ENCODE measurements around the gene NCKAP1. TPM values are rescaled to one million over a fixed set of nuclear protein-coding genes. Genes with fewer than 3 reads are reported as not detected.
A peak's percentile ranks its signal among the peaks of the same experiment; 100 is the strongest.
"Not testable (repeated sequence)": the region's sequence is repeated elsewhere in the genome, so short reads cannot be mapped to it uniquely, and the experiment has no call there.

Gene NCKAP1
- total and polyA plus RNA-seq, 3 experiments from 2014 or later = 0.51 to 8.7 (median 6.2) TPM

GRCh38 chr2:182960869-182961268 lies 77.4 kb downstream of the NCKAP1 start:
- H3K27me3 ChIP-seq (ENCODE audit: insufficient read depth, low read length, poor library complexity, severe bottlenecking); H3K9me3 Mint-ChIP-seq; CTCF ChIA-PET; H3K27me3 Mint-ChIP-seq; H3K27ac ChIP-seq (ENCODE audit: low read depth, low read length); H3K4me3 ChIP-seq (ENCODE audit: low read length); H3K9me3 ChIP-seq (ENCODE audit: low read length); H3K27ac Mint-ChIP-seq; H3K4me1 Mint-ChIP-seq; H3K4me1 ChIP-seq (ENCODE audit: insufficient read depth, low read length); H3K4me3 Mint-ChIP-seq; H3K36me3 ChIP-seq (ENCODE audit: insufficient read depth, low read length); DNase-seq; POLR2A ChIA-PET: not testable (repeated sequence)
- H3K36me3 Mint-ChIP-seq = peaks cover 8 to 18% (median 16%) of the 10 kb centered on the region in 3 donors

- ChIA-PET POLR2A (no interaction called here), CTCF (no interaction called here)
- H3K36me3 ChIP-seq (ENCODE audit: insufficient read depth, low read length) = no peaks in the 10 kb centered on the region
- Mint-ChIP-seq H3K9me3 (peaks cover 0 to 1% (median 0%) of the 10 kb centered on the region in 5 donors), H3K36me3 (peaks cover 0 to 21% (median 5%) of the 10 kb centered on the region in 3 donors), H3K27ac (no peak overlapping the region), H3K27me3 (no peaks in the 10 kb centered on the region), H3K4me3 (no peak overlapping the region), H3K4me1 (peaks cover 0 to 5% (median 0%) of the 10 kb centered on the region in 3 donors)
- no peak for DNase-seq
- H3K27ac ChIP-seq (ENCODE audit: low read depth, low read length) = no peak overlapping the region
- H3K4me3 ChIP-seq (ENCODE audit: low read length) = no peak overlapping the region
- H3K9me3 ChIP-seq (ENCODE audit: low read length) = no peaks in the 10 kb centered on the region
- H3K27me3 ChIP-seq (ENCODE audit: insufficient read depth, low read length, poor library complexity, severe bottlenecking) = no peaks in the 10 kb centered on the region
- H3K4me1 ChIP-seq (ENCODE audit: insufficient read depth, low read length) = no peaks in the 10 kb centered on the region
Observed at GRCh38 chr2:182954789-182955188, 83.5 kb downstream of the NCKAP1 start.

- POLR2A ChIA-PET = no interaction called here
Observed at GRCh38 chr2:182952741-182953450, 85.4 kb downstream of the NCKAP1 start.

GRCh38 chr2:182951948-182952663 lies 86.2 kb downstream of the NCKAP1 start:
- H3K4me1 Mint-ChIP-seq = peaks cover 0 to 5% (median 0%) of the 10 kb centered on the region in 3 donors
- H3K36me3 Mint-ChIP-seq = peaks cover 0 to 12% (median 0%) of the 10 kb centered on the region in 3 donors
- DNase-seq = no peak
- no peaks in the 10 kb centered on the region for H3K27me3 Mint-ChIP-seq
- H3K27ac Mint-ChIP-seq = no peak overlapping the region
- Histone ChIP-seq H3K4me1 (ENCODE audit: insufficient read depth, low read length) (no peaks in the 10 kb centered on the region), H3K4me3 (ENCODE audit: low read length) (no peak overlapping the region), H3K9me3 (ENCODE audit: low read length) (no peaks in the 10 kb centered on the region), H3K27me3 (ENCODE audit: insufficient read depth, low read length, poor library complexity, severe bottlenecking) (no peaks in the 10 kb centered on the region), H3K36me3 (ENCODE audit: insufficient read depth, low read length) (no peaks in the 10 kb centered on the region), H3K27ac (ENCODE audit: low read depth, low read length) (no peak overlapping the region)
- H3K9me3 Mint-ChIP-seq = no peaks in the 10 kb centered on the region
- ChIA-PET POLR2A (no interaction called here), CTCF (no interaction called here)
- no peak overlapping the region for H3K4me3 Mint-ChIP-seq

More at GRCh38 chr2:182952741-182953450, 85.4 kb downstream of the NCKAP1 start:
- Histone ChIP-seq H3K27ac (ENCODE audit: low read depth, low read length) (no peak overlapping the region), H3K27me3 (ENCODE audit: insufficient read depth, low read length, poor library complexity, severe bottlenecking) (no peaks in the 10 kb centered on the region), H3K4me1 (ENCODE audit: insufficient read depth, low read length) (no peaks in the 10 kb centered on the region), H3K9me3 (ENCODE audit: low read length) (no peaks in the 10 kb centered on the region), H3K4me3 (ENCODE audit: low read length) (no peak overlapping the region), H3K36me3 (ENCODE audit: insufficient read depth, low read length) (no peaks in the 10 kb centered on the region)
- DNase-seq = no peak
- H3K36me3 Mint-ChIP-seq = peaks cover 0 to 16% (median 0%) of the 10 kb centered on the region in 3 donors
- H3K4me1 Mint-ChIP-seq = peaks cover 0 to 5% (median 0%) of the 10 kb centered on the region in 3 donors
- H3K9me3 Mint-ChIP-seq = no peaks in the 10 kb centered on the region
- H3K27ac Mint-ChIP-seq = no peak overlapping the region
- H3K27me3 Mint-ChIP-seq = no peaks in the 10 kb centered on the region
- H3K4me3 Mint-ChIP-seq = no peak overlapping the region
- CTCF ChIA-PET = no interaction called here

- no peak overlapping the region for H3K4me3 Mint-ChIP-seq
- Histone ChIP-seq H3K4me1 (ENCODE audit: insufficient read depth, low read length) (no peaks in the 10 kb centered on the region), H3K27ac (ENCODE audit: low read depth, low read length) (no peak overlapping the region), H3K36me3 (ENCODE audit: insufficient read depth, low read length) (no peaks in the 10 kb centered on the region), H3K4me3 (ENCODE audit: low read length) (no peak overlapping the region), H3K27me3 (ENCODE audit: insufficient read depth, low read length, poor library complexity, severe bottlenecking) (no peaks in the 10 kb centered on the region), H3K9me3 (ENCODE audit: low read length) (no peaks in the 10 kb centered on the region)
- ChIA-PET POLR2A (no interaction called here), CTCF (no interaction called here)
- H3K9me3 Mint-ChIP-seq = no peaks in the 10 kb centered on the region
- no peak for DNase-seq
- H3K27ac Mint-ChIP-seq = no peak overlapping the region
- H3K27me3 Mint-ChIP-seq = no peaks in the 10 kb centered on the region
- peaks cover 0 to 5% (median 0%) of the 10 kb centered on the region in 3 donors for H3K4me1 Mint-ChIP-seq
- H3K36me3 Mint-ChIP-seq = peaks cover 0 to 10% (median 0%) of the 10 kb centered on the region in 3 donors
Observed at GRCh38 chr2:182950546-182950945, 87.7 kb downstream of the NCKAP1 start.

- ChIA-PET CTCF (no interaction called here), POLR2A (no interaction called here)
- no peak overlapping the region for H3K4me3 ChIP-seq (ENCODE audit: low read length)
- H3K4me3 Mint-ChIP-seq = peak overlapping the region in 1 of 7 donors; percentile 6
- H3K9me3 ChIP-seq (ENCODE audit: low read length) = no peaks in the 10 kb centered on the region
- no peaks in the 10 kb centered on the region for H3K27me3 ChIP-seq (ENCODE audit: insufficient read depth, low read length, poor library complexity, severe bottlenecking)
- no peaks in the 10 kb centered on the region for H3K27me3 Mint-ChIP-seq
- H3K27ac ChIP-seq (ENCODE audit: low read depth, low read length) = no peak overlapping the region
- no peaks in the 10 kb centered on the region for H3K9me3 Mint-ChIP-seq
- DNase-seq = peak in 1 of 5 donors; percentile 33
- H3K27ac Mint-ChIP-seq = no peak overlapping the region
- H3K36me3 ChIP-seq (ENCODE audit: insufficient read depth, low read length) = no peaks in the 10 kb centered on the region
- H3K4me1 Mint-ChIP-seq = peaks cover 0 to 5% (median 0%) of the 10 kb centered on the region in 3 donors
- peaks cover 0 to 12% (median 0%) of the 10 kb centered on the region in 3 donors for H3K36me3 Mint-ChIP-seq
- H3K4me1 ChIP-seq (ENCODE audit: insufficient read depth, low read length) = no peaks in the 10 kb centered on the region
Observed at GRCh38 chr2:182949572-182950189, 88.6 kb downstream of the NCKAP1 start.

- peaks cover 0 to 5% (median 0%) of the 10 kb centered on the region in 3 donors for H3K4me1 Mint-ChIP-seq
- no peak overlapping the region for H3K4me3 Mint-ChIP-seq
- no peak overlapping the region for H3K4me3 ChIP-seq (ENCODE audit: low read length)
Observed at GRCh38 chr2:182949052-182949451, 89.2 kb downstream of the NCKAP1 start.

GRCh38 chr2:182946958-182947369 lies 91.3 kb downstream of the NCKAP1 start:
- CTCF ChIA-PET = no interaction called here

More at GRCh38 chr2:182949052-182949451, 89.2 kb downstream of the NCKAP1 start:
- Histone ChIP-seq H3K27ac (ENCODE audit: low read depth, low read length) (no peak overlapping the region), H3K36me3 (ENCODE audit: insufficient read depth, low read length) (no peaks in the 10 kb centered on the region), H3K4me1 (ENCODE audit: insufficient read depth, low read length) (no peaks in the 10 kb centered on the region), H3K9me3 (ENCODE audit: low read length) (no peaks in the 10 kb centered on the region), H3K27me3 (ENCODE audit: insufficient read depth, low read length, poor library complexity, severe bottlenecking) (no peaks in the 10 kb centered on the region)
- Mint-ChIP-seq H3K36me3 (peaks cover 0 to 13% (median 0%) of the 10 kb centered on the region in 3 donors), H3K27me3 (no peaks in the 10 kb centered on the region), H3K9me3 (no peaks in the 10 kb centered on the region), H3K27ac (no peak overlapping the region)
- DNase-seq = no peak
- POLR2A ChIA-PET = no interaction called here
- CTCF ChIA-PET = no interaction called here

More at GRCh38 chr2:182946958-182947369, 91.3 kb downstream of the NCKAP1 start:
- Histone ChIP-seq H3K27ac (ENCODE audit: low read depth, low read length) (no peak overlapping the region), H3K4me1 (ENCODE audit: insufficient read depth, low read length) (no peaks in the 10 kb centered on the region), H3K4me3 (ENCODE audit: low read length) (no peak overlapping the region), H3K27me3 (ENCODE audit: insufficient read depth, low read length, poor library complexity, severe bottlenecking) (no peaks in the 10 kb centered on the region), H3K9me3 (ENCODE audit: low read length) (no peaks in the 10 kb centered on the region), H3K36me3 (ENCODE audit: insufficient read depth, low read length) (no peaks in the 10 kb centered on the region)
- Mint-ChIP-seq H3K9me3 (no peaks in the 10 kb centered on the region), H3K27ac (peak overlapping the region in 1 of 8 donors; percentile 72), H3K4me1 (no peaks in the 10 kb centered on the region), H3K4me3 (peak overlapping the region in 1 of 7 donors; percentile 30), H3K36me3 (peaks cover 0 to 9% (median 0%) of the 10 kb centered on the region in 3 donors), H3K27me3 (no peaks in the 10 kb centered on the region)
- POLR2A ChIA-PET = no interaction called here
- no peak for DNase-seq
